IMR-90 (cell line): ENCODE measurements around the gene GGA2. TPM values are rescaled to one million over a fixed set of nuclear protein-coding genes. Genes with fewer than 3 reads are reported as not detected.

Experiments used
- ATAC-seq: fragments of 200-7000 bp; cut with Tn5 transposase; 2 replicates; pipeline ENCODE4 v1.9.1; 2020; ENCODE audit warnings: low read depth, mild to moderate bottlenecking, moderate library complexity
- BruUV-seq: library from RNA; stranded (reverse); fragments of 400-500 nt; replicated peaks from 2 replicates; lab custom pipeline; 2021; lab: Mats Ljungman, UMichigan
- CTCF ChIA-PET: fragments of 300-600 bp; formaldehyde crosslinking; extraction: SDS; loops from one replicate; lab custom pipeline; 2021; ENCODE audit warnings: antibody characterized with exemption; lab: Yijun Ruan, JAX
- POLR2A ChIA-PET: fragments of 300-600 bp; sonication (Branson Sonifier 250); formaldehyde crosslinking; loops from one replicate; lab custom pipeline; 2022; ENCODE audit warnings: antibody characterized with exemption; ENCODE audit not compliant: unreplicated experiment; lab: Charles Lee
- DNase-seq: peaks from one replicate; pipeline ENCODE4 v3.0.0; 2013
- H2AFZ ChIP-seq: replicated peaks from 2 replicates; pipeline ENCODE3; 2013; ENCODE audit warnings: low read length, mild to moderate bottlenecking; ENCODE audit not compliant: poor library complexity
- H2AK5ac ChIP-seq: 2 replicates; pipeline ENCODE4 v1.6.1; 2013; ENCODE audit warnings: low read depth, low read length, inconsistent platforms
- H2AK9ac ChIP-seq: replicated peaks from 2 replicates; pipeline ENCODE3; 2013; ENCODE audit warnings: mild to moderate bottlenecking, low read depth, low read length, moderate library complexity; ENCODE audit not compliant: poor library complexity
- H2BK120ac ChIP-seq: 2 replicates; pipeline ENCODE4 v1.6.1; 2013; ENCODE audit warnings: low read depth, low read length, inconsistent platforms
- H2BK15ac ChIP-seq: 3 replicates; pipeline ENCODE4 v1.6.1; 2013; ENCODE audit warnings: low read depth, low read length, inconsistent platforms
- H2BK20ac ChIP-seq: 2 replicates; pipeline ENCODE4 v1.6.1; 2013; ENCODE audit warnings: low read depth, mild to moderate bottlenecking, inconsistent platforms, low read length, moderate library complexity
- H2BK5ac ChIP-seq: 2 replicates; pipeline ENCODE4 v1.6.1; 2013; ENCODE audit warnings: mild to moderate bottlenecking, low read depth, low read length, inconsistent platforms; ENCODE audit not compliant: poor library complexity, severe bottlenecking
- H3K14ac ChIP-seq: replicated peaks from 2 replicates; pipeline ENCODE4 v1.6.1; 2013; ENCODE audit warnings: low read depth, low read length, inconsistent platforms
- H3K18ac ChIP-seq: 2 replicates; pipeline ENCODE4 v1.6.1; 2013; ENCODE audit warnings: low read depth, low read length, control low read depth
- H3K23ac ChIP-seq: 2 replicates; pipeline ENCODE4 v1.6.1; 2013; ENCODE audit warnings: low read depth, low read length, inconsistent platforms
- H3K27ac ChIP-seq: 2 replicates; pipeline ENCODE4 v1.5.1; 2013; ENCODE audit warnings: mild to moderate bottlenecking, control low read depth, low read length; ENCODE audit not compliant: insufficient read depth
- H3K27me3 ChIP-seq: 2 replicates; pipeline ENCODE4 v1.6.1; 2013; ENCODE audit warnings: low read length; ENCODE audit not compliant: control insufficient read depth, insufficient read depth
- H3K36me3 ChIP-seq: 2 replicates; pipeline ENCODE4 v1.6.1; 2013; ENCODE audit warnings: low read length, mixed read lengths; ENCODE audit not compliant: control insufficient read depth, insufficient read depth
- H3K4ac ChIP-seq: 2 replicates; pipeline ENCODE4 v1.6.1; 2013; ENCODE audit warnings: low read depth, low read length, inconsistent platforms
- H3K4me1 ChIP-seq: 2 replicates; pipeline ENCODE4 v1.6.1; 2013; ENCODE audit warnings: low read length, mixed read lengths; ENCODE audit not compliant: control insufficient read depth, insufficient read depth
- H3K4me2 ChIP-seq: 2 replicates; pipeline ENCODE4 v1.6.1; 2013; ENCODE audit warnings: low read depth, mild to moderate bottlenecking, control low read depth, low read length, moderate library complexity
- H3K4me3 ChIP-seq: 2 replicates; pipeline ENCODE4 v1.5.1; 2013; ENCODE audit warnings: low read depth, mild to moderate bottlenecking, control low read depth, low read length, moderate library complexity; ENCODE audit not compliant: insufficient read depth
- H3K56ac ChIP-seq: 2 replicates; pipeline ENCODE4 v1.6.1; 2013; ENCODE audit warnings: low read length, inconsistent platforms; ENCODE audit not compliant: insufficient read depth; ENCODE audit errors: extremely low read depth
- H3K79me1 ChIP-seq, 2 experiments: 2 replicates each; pipeline ENCODE4 v1.6.1; 2013; ENCODE audit warnings: low read length in 2 of 2, inconsistent platforms in 1 of 2, low read depth in 1 of 2
- H3K9ac ChIP-seq: 2 replicates; pipeline ENCODE4 v1.6.1; 2013; ENCODE audit warnings: low read depth, low read length, control low read depth
- H3K9me1 ChIP-seq: 2 replicates; pipeline ENCODE4 v1.6.1; 2013; ENCODE audit warnings: low read length, inconsistent platforms; ENCODE audit not compliant: insufficient read depth
- H3K9me3 ChIP-seq: 2 replicates; pipeline ENCODE4 v1.6.1; 2013; ENCODE audit warnings: low read length; ENCODE audit not compliant: control insufficient read depth, insufficient read depth
- H4K20me1 ChIP-seq: 2 replicates; pipeline ENCODE4 v1.6.1; 2013; ENCODE audit warnings: low read length, inconsistent platforms; ENCODE audit not compliant: insufficient read depth
- H4K5ac ChIP-seq: 2 replicates; pipeline ENCODE4 v1.6.1; 2013; ENCODE audit warnings: mild to moderate bottlenecking, low read depth, low read length, control low read depth
- H4K8ac ChIP-seq, 2 experiments: 2 replicates each; pipeline ENCODE4 v1.6.1; 2013; ENCODE audit warnings: low read depth in 2 of 2, low read length in 2 of 2, control low read depth in 1 of 2, inconsistent platforms in 1 of 2
- H4K91ac ChIP-seq: 2 replicates; pipeline ENCODE4 v1.6.1; 2013; ENCODE audit warnings: low read depth, low read length, inconsistent platforms; ENCODE audit not compliant: insufficient read depth
- BHLHE40 ChIP-seq: fragments of 150-350 bp; IDR thresholded peaks from 2 replicates; pipeline ENCODE4 v1.6.1; 2016; ENCODE audit warnings: mild to moderate bottlenecking, low read depth, low read length
- CEBPB ChIP-seq: IDR thresholded peaks from 2 replicates; pipeline ENCODE4 v1.6.1; 2012; ENCODE audit warnings: low read depth, low read length, improper control_type of control experiment
- CTCF ChIP-seq: conservative IDR thresholded peaks from 2 replicates; pipeline ENCODE4 v1.5.1; 2012; ENCODE audit warnings: mild to moderate bottlenecking, low read depth, low read length, improper control_type of control experiment
- MAZ ChIP-seq: IDR thresholded peaks from 2 replicates; pipeline ENCODE4 v1.6.1; 2012; ENCODE audit warnings: low read depth, mild to moderate bottlenecking, low read length, improper control_type of control experiment, moderate library complexity, borderline replicate concordance
- MXI1 ChIP-seq: IDR thresholded peaks from 2 replicates; pipeline ENCODE4 v1.6.1; 2012; ENCODE audit warnings: low read depth, mild to moderate bottlenecking, low read length, moderate library complexity, borderline replicate concordance
- NFE2L2 ChIP-seq: fragments of 150-350 bp; IDR thresholded peaks from 2 replicates; pipeline ENCODE4 v1.6.1; 2016; ENCODE audit warnings: low read depth, mild to moderate bottlenecking, low read length
- RFX5 ChIP-seq: IDR thresholded peaks from 2 replicates; pipeline ENCODE4 v1.8.0; 2012; ENCODE audit warnings: low read depth, mild to moderate bottlenecking, low read length, moderate library complexity
- SMC3 ChIP-seq: fragments of 150-350 bp; IDR thresholded peaks from 2 replicates; pipeline ENCODE4 v1.6.1; 2016; ENCODE audit warnings: low read depth, mild to moderate bottlenecking, antibody characterized with exemption, low read length, moderate library complexity
- USF2 ChIP-seq: fragments of 150-350 bp; IDR thresholded peaks from 2 replicates; pipeline ENCODE4 v1.6.1; 2017; ENCODE audit warnings: mild to moderate bottlenecking, antibody characterized with exemption, low read length, low read depth
- WGBS, 2 experiments: methylation state at CpG; one replicate each; pipeline versions ENCODE4 v1.1.5 to v1.1.7; 2013; ENCODE audit warnings: missing lambda C conversion rate in 2 of 2; ENCODE audit not compliant: insufficient read length in 1 of 2; ENCODE audit errors: extremely low coverage in 2 of 2; 5-methylcytosine and 5-hydroxymethylcytosine counted together
- dilution Hi-C: fragments of 300-500 bp; cut with HindIII; formaldehyde crosslinking; loops from one replicate; pipeline ENCODE4 v1.14.3; 2018; ENCODE audit warnings: low sequenced_read_pairs; ENCODE audit not compliant: unreplicated experiment
- in situ Hi-C: fragments of 300-500 bp; cut with MboI; formaldehyde crosslinking; loops from 3 replicates; pipeline ENCODE4 v1.14.3; 2019; ENCODE audit warnings: low sequenced_read_pairs, inconsistent platforms, mixed read lengths
- intact Hi-C: fragments of 100-400 bp; cut with micrococcal nuclease; formaldehyde crosslinking; loops from 2 replicates; pipeline ENCODE4 v1.10.0; 2022
- polyA plus RNA-seq, 3 experiments: library from polyadenylated mRNA; depleted of rRNA; stranded (reverse); fragments of >200 nt; gene quantifications; 2 replicates each; pipeline ENCODE4 v1.2.3, GENCODE V29; 2012; ENCODE audit warnings: low replicate concordance in 1 of 3
- total RNA-seq: library from RNA; depleted of rRNA; stranded (reverse); fragments of >200 nt; gene quantifications from 2 replicates; pipeline ENCODE4 v1.2.3, GENCODE V29; 2012
- TF ChIP-seq, protein P1 (sequence below): fragments of 150-350 bp; IDR thresholded peaks from 2 replicates; pipeline ENCODE4 v1.6.1; 2016; ENCODE audit warnings: low read depth, mild to moderate bottlenecking, low read length, moderate library complexity, borderline replicate concordance

Gene GGA2
- total and polyA plus RNA-seq, 2 of the 4 experiments (the other 2 are of a cell fraction): 16.5 to 30.1 TPM

DNA sequence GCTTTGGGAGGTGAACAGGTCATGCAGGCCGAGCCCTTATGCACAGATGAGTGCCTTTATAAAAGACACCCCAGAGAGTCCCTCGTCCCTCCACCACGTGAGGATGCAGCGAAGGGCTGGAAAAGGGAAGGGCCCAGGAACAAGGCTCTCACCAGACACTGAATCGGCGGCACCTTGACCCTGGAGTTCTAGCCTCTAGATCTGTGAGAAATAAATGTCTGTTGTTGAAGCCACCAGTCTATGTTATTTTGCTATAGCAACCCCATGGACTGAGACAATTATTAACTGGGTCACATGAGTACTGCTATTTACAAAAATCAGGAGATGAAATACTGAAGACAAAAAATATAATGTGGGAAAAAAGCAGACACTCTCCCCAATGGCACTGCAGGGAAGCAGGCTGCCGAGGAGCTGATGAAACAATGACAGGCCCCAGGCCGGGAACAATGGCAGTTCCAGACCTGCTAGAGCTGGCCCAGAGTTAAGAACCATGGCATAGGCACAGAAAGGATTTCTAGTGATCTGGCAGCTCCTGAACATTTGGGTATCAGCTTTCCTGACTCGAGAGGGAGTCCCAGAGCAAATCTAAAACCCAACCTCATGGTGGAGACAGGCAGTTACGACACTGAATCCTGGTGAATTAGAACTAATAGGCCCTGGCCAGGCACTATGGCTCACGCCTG is 17.8 kb upstream of the GGA2 start:
- ATAC-seq: no peak
- H2BK120ac ChIP-seq: no peak overlapping the region
- H3K4ac ChIP-seq: no peak overlapping the region
- POLR2A ChIA-PET: no interaction called here
- H3K4me3 ChIP-seq: no peak overlapping the region
- no peak overlapping the region for H3K9ac ChIP-seq
- CTCF ChIA-PET: no interaction called here
- H3K56ac ChIP-seq: no peak overlapping the region
- intact Hi-C loops (no loop called here), dilution Hi-C loops (no loop called here), in situ Hi-C loops (no loop called here)
- peaks cover 0 to 2% of the 10 kb centered on the region in 2 experiments; a peak in 1 of 4 replicates for H3K79me1 ChIP-seq
- no peak overlapping the region for H3K27ac ChIP-seq
- no peaks in the 10 kb centered on the region for H3K4me1 ChIP-seq
- no peaks in the 10 kb centered on the region for H3K9me1 ChIP-seq
- H3K9me3 ChIP-seq: no peaks in the 10 kb centered on the region
- no peak overlapping the region for H3K18ac ChIP-seq
- H2BK5ac ChIP-seq: no peak overlapping the region
- no peak overlapping the region for H3K14ac ChIP-seq
- WGBS, 2 experiments: 92% methylated on average over 2 of the region's 11 CpGs; no CpG with 5 or more reads in 1 of the 2 experiments
- H3K27me3 ChIP-seq: no peaks in the 10 kb centered on the region
- no peak overlapping the region for H4K91ac ChIP-seq
- no peaks in the 10 kb centered on the region for H4K20me1 ChIP-seq
- no peak overlapping the region for H4K5ac ChIP-seq
- no peak overlapping the region for H4K8ac ChIP-seq
- DNase-seq: no peak
- H2BK15ac ChIP-seq: no peak overlapping the region
- no peak overlapping the region for H2AK5ac ChIP-seq
- TF ChIP-seq USF2 (no peak), MXI1 (no peak), BHLHE40 (no peak), RFX5 (no peak), MAZ (no peak), SMC3 (no peak), CTCF (no peak), CEBPB (no peak), NFE2L2 (no peak)
- TF ChIP-seq, protein P1, sequence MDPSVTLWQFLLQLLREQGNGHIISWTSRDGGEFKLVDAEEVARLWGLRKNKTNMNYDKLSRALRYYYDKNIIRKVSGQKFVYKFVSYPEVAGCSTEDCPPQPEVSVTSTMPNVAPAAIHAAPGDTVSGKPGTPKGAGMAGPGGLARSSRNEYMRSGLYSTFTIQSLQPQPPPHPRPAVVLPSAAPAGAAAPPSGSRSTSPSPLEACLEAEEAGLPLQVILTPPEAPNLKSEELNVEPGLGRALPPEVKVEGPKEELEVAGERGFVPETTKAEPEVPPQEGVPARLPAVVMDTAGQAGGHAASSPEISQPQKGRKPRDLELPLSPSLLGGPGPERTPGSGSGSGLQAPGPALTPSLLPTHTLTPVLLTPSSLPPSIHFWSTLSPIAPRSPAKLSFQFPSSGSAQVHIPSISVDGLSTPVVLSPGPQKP: no peak
- no peak overlapping the region for H3K23ac ChIP-seq
- peaks cover 56% of the 10 kb centered on the region for H3K36me3 ChIP-seq
- no peak overlapping the region for H3K4me2 ChIP-seq
- H2BK20ac ChIP-seq: no peak overlapping the region
- BruUV-seq: no TSS peak
- no peak overlapping the region for H2AK9ac ChIP-seq
- H2AFZ ChIP-seq: no peak overlapping the region
